HFF-Myc (cell line): ENCODE measurements around the gene RSRP1.

Experiments used
- DNase-seq: peaks from one replicate; pipeline ENCODE4 v3.0.0-alpha.2; 2011; ENCODE audit warnings: low read depth; ENCODE audit errors: extremely low read depth
- H3K4me3 ChIP-seq: replicated peaks from 2 replicates; pipeline ENCODE4 v1.5.1; 2011; ENCODE audit warnings: low read depth, mild to moderate bottlenecking, control low read depth, low read length
- CTCF ChIP-seq: IDR thresholded peaks from 2 replicates; pipeline ENCODE4 v1.5.1; 2012; ENCODE audit warnings: mild to moderate bottlenecking, low read depth, low read length, control low read depth; ENCODE audit errors: missing control alignments

RSRP1 gene

GRCh38 chr1:25195835-25196234 lies 51.4 kb downstream of the RSRP1 start:
- DNase-seq = no peak
- H3K4me3 ChIP-seq = no peak overlapping the region
- no peak for TF ChIP-seq CTCF

GRCh38 chr1:25194572-25195020 lies 52.7 kb downstream of the RSRP1 start:
- no peak for DNase-seq
- no peak overlapping the region for H3K4me3 ChIP-seq
- no peak for TF ChIP-seq CTCF

DNA sequence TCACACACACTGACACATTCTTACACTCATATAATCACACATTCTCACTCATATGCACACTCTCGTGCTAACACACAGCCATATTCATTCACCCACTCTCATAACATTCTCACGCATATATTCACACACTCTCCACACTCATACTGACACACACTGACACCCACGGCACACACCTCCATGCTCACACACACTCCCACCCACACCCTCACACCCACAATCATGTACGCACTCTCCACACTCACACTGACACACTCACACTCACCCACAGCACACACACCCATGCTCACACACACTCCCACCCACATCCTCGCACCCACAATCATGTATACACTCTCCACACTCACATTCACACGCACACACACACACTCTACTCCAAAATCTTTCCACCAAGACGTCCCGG lies 53.2 kb downstream of the RSRP1 start:
- H3K4me3 ChIP-seq = no peak overlapping the region
- no peak for TF ChIP-seq CTCF
- no peak for DNase-seq

GRCh38 chr1:25193229-25193628 lies 54.0 kb downstream of the RSRP1 start:
- no peak for DNase-seq
- TF ChIP-seq CTCF = no peak
- no peak overlapping the region for H3K4me3 ChIP-seq
